Spinal cord (tissue), 10 donors: ENCODE data around the gene PAPOLA. TPM values are rescaled to one million over a fixed set of nuclear protein-coding genes. Genes with fewer than 3 reads are reported as not detected.

ENCODE experiments used
- DNase-seq, 6 donors: peaks; one replicate each; pipeline versions ENCODE4 v3.0.0 to v3.0.0-alpha.2; 2013 to 2015; ENCODE audit warnings: low spot score in 6 of 6, low read depth in 4 of 6
- H3K27ac ChIP-seq: one replicate; pipeline ENCODE4 v1.5.1; 2013; ENCODE audit warnings: low read depth, low read length, control low read depth
- H3K27me3 ChIP-seq: one replicate; pipeline ENCODE4 v1.6.1; 2013; ENCODE audit warnings: low read length; ENCODE audit not compliant: control insufficient read depth, insufficient read depth
- H3K36me3 ChIP-seq: one replicate; pipeline ENCODE4 v1.6.1; 2013; ENCODE audit warnings: low read length; ENCODE audit not compliant: control insufficient read depth, insufficient read depth
- H3K4me1 ChIP-seq: one replicate; pipeline ENCODE4 v1.6.1; 2013; ENCODE audit warnings: low read length; ENCODE audit not compliant: control insufficient read depth, insufficient read depth
- H3K4me3 ChIP-seq: one replicate; pipeline ENCODE4 v1.5.1; 2013; ENCODE audit warnings: low read depth, low read length, control low read depth
- H3K9me3 ChIP-seq: one replicate; pipeline ENCODE4 v1.6.1; 2013; ENCODE audit warnings: low read length; ENCODE audit not compliant: control insufficient read depth, insufficient read depth
- WGBS: methylation state at CpG from one replicate; pipeline ENCODE4 v1.1.5; 2013; ENCODE audit warnings: missing lambda C conversion rate; ENCODE audit not compliant: insufficient coverage; 5-methylcytosine and 5-hydroxymethylcytosine counted together
- polyA plus RNA-seq, 2 donors: library from polyadenylated mRNA; unstranded; fragments of 120-200 nt; gene quantifications; one replicate each; pipeline ENCODE4 v1.2.1, GENCODE V29; 2013; ENCODE audit not compliant: insufficient read length in 2 of 2
- total RNA-seq, 2 donors: library from RNA; depleted of rRNA in 1 of 2; stranded (reverse); fragments of 120-200 nt in 1 of 2; fragments of >200 nt in 1 of 2; gene quantifications; one replicate each; pipeline versions ENCODE4 v1.2.3 to v1.2.4, GENCODE V29; 2013 to 2014
- donor health status: healthy.

Gene PAPOLA
- total and polyA plus RNA-seq, 4 donors = 122 to 197 (median 140) TPM

- Histone ChIP-seq H3K27ac (no peak overlapping the region), H3K36me3 (no peaks in the 10 kb centered on the region), H3K4me3 (no peak overlapping the region), H3K4me1 (peaks cover 7% of the 10 kb centered on the region), H3K27me3 (peaks cover 2% of the 10 kb centered on the region), H3K9me3 (no peaks in the 10 kb centered on the region)
- 71% methylated on average over 11 of the region's 14 CpGs for WGBS
- no peak for DNase-seq
These were observed 96.2 kb downstream of the PAPOLA start for GRCh38 chr14:96598332-96598928.

DNA sequence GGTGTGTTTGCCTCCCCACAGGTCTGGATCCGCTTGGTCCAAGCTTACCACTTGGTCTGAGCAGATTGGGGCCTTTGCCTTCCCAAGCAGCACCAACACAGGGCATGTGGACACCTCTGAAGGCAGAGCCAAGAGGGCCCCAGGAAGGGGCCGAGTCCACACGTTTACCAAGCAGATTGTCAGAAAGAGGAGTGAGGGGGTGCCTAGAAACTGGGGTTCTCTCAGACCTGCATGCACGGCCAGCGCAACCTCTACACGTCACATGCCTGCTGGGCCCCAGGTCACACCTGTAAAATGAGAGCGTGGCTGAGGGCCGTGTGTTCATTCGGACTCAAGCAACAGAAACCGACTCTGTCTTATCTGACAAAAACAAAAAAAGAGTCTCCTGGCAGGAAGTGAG lies 96.9 kb downstream of the PAPOLA start:
- Histone ChIP-seq H3K4me1 (peaks cover 3% of the 10 kb centered on the region), H3K4me3 (no peak overlapping the region), H3K27me3 (no peaks in the 10 kb centered on the region), H3K27ac (no peak overlapping the region), H3K36me3 (no peaks in the 10 kb centered on the region), H3K9me3 (no peaks in the 10 kb centered on the region)
- no peak for DNase-seq
- WGBS = 89% methylated on average over 10 of the region's 10 CpGs

- Histone ChIP-seq H3K4me1 (peaks cover 3% of the 10 kb centered on the region), H3K27me3 (no peaks in the 10 kb centered on the region), H3K27ac (no peak overlapping the region), H3K36me3 (no peaks in the 10 kb centered on the region), H3K9me3 (no peaks in the 10 kb centered on the region), H3K4me3 (no peak overlapping the region)
- DNase-seq = no peak
- 100% methylated on average over 1 of the region's 2 CpGs for WGBS
These were observed 100.0 kb downstream of the PAPOLA start for GRCh38 chr14:96602186-96602585.

GRCh38 chr14:96603350-96604255 lies 101.4 kb downstream of the PAPOLA start:
- Histone ChIP-seq H3K4me1 (peaks cover under 1% of the 10 kb centered on the region), H3K36me3 (no peaks in the 10 kb centered on the region), H3K27ac (no peak overlapping the region), H3K9me3 (no peaks in the 10 kb centered on the region), H3K4me3 (no peak overlapping the region), H3K27me3 (no peaks in the 10 kb centered on the region)
- no peak for DNase-seq
- WGBS = 76% methylated on average over 10 of the region's 11 CpGs

DNA sequence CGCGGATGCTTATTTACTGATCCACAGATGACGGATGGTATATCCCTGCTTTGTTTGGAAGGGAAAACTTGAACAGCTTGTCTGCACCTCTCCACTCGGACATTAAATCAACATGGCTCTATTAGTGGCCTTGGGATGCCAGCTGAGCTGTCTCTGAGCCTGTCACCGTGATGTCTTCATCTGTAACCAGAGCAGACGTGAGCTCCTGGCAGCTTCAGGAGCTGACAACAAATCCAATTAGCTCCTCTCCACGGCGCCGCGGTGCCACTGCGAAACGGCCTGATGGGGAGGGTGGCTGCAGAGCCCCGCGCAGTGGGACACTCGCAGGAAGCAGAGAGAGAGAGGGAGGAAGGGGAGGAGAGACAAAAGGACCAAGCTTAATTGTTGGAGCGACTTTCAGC lies 112.3 kb downstream of the PAPOLA start:
- no peak overlapping the region for H3K4me3 ChIP-seq
- no peaks in the 10 kb centered on the region for H3K9me3 ChIP-seq
- peak in 2 of 6 donors; percentile 88 to 89 for DNase-seq
- peaks cover 2% of the 10 kb centered on the region for H3K27me3 ChIP-seq
- H3K36me3 ChIP-seq = no peaks in the 10 kb centered on the region
- 21% methylated on average over 7 of the region's 16 CpGs for WGBS
- peaks cover 18% of the 10 kb centered on the region for H3K4me1 ChIP-seq
- no peak overlapping the region for H3K27ac ChIP-seq

GRCh38 chr14:96616161-96616721 lies 114.1 kb downstream of the PAPOLA start:
- peaks cover 18% of the 10 kb centered on the region for H3K4me1 ChIP-seq
- DNase-seq = peak in 2 of 6 donors; percentile 82 to 88
- peaks cover 2% of the 10 kb centered on the region for H3K27me3 ChIP-seq
- 45% methylated on average over 14 of the region's 14 CpGs for WGBS
- no peaks in the 10 kb centered on the region for H3K9me3 ChIP-seq
- H3K36me3 ChIP-seq = no peaks in the 10 kb centered on the region
- no peak overlapping the region for H3K4me3 ChIP-seq
- no peak overlapping the region for H3K27ac ChIP-seq

Other genes with a start within 250 kb of the PAPOLA start
- under 1 TPM in 1 of 2 donors, not detected in 1; 0.28 TPM for gene BDKRB1, start 246.2 kb upstream of the PAPOLA start, total RNA-seq
- gene BDKRB1, start 246.2 kb upstream of the PAPOLA start, polyA plus RNA-seq = under 1 TPM in 1 of 2 donors, not detected in 1; 0.95 TPM
- 10 to 100 TPM; 32.4 to 46.2 TPM for gene ATG2B, start 139.0 kb upstream of the PAPOLA start, total RNA-seq
- 10 to 100 TPM; 23.3 to 29.0 TPM for gene ATG2B, start 139.0 kb upstream of the PAPOLA start, polyA plus RNA-seq
- gene GSKIP, start 138.9 kb upstream of the PAPOLA start, total RNA-seq = 10 to 100 TPM; 23.0 to 41.7 TPM
- 10 to 100 TPM; 20.1 to 23.6 TPM for gene GSKIP, start 138.9 kb upstream of the PAPOLA start, polyA plus RNA-seq
- 10 to 100 TPM in 1 of 2 donors, 1 to 10 TPM in 1; 3.3 to 10.5 TPM for gene AK7, start 110.3 kb upstream of the PAPOLA start, total RNA-seq
- 1 to 10 TPM; 5.4 to 7.7 TPM for gene AK7, start 110.3 kb upstream of the PAPOLA start, polyA plus RNA-seq